CD14-positive monocyte (primary cell): ENCODE data around the gene DIS3L2. TPM values are rescaled to one million over a fixed set of nuclear protein-coding genes. Genes with fewer than 3 reads are reported as not detected.

Experiments used
- DNase-seq, 3 donors: peaks; one replicate each; pipeline ENCODE4 v3.0.0-alpha.2; 2011 to 2022
- H2AFZ ChIP-seq: 2 replicates; pipeline ENCODE4 v1.6.0; 2012; ENCODE audit warnings: mild to moderate bottlenecking, low read depth, low read length, inconsistent platforms; ENCODE audit not compliant: insufficient read depth, poor library complexity, severe bottlenecking
- H3K27ac ChIP-seq, 2 donors: 1 replicate in 1 of 2; 2 replicates in 1 of 2; pipeline ENCODE4 v1.5.1; 2012 to 2013; ENCODE audit warnings: low read length in 2 of 2, control low read depth in 1 of 2, inconsistent platforms in 1 of 2, low read depth in 1 of 2, mild to moderate bottlenecking in 1 of 2
- H3K27me3 ChIP-seq, 2 donors: one replicate each; pipeline versions ENCODE4 v1.6.0 to v1.6.1; 2011 to 2013; ENCODE audit warnings: low read length in 2 of 2; ENCODE audit not compliant: control insufficient read depth in 2 of 2, insufficient read depth in 2 of 2
- H3K36me3 ChIP-seq, 2 donors: replicated peaks in 1 of 2; 1 replicate in 1 of 2; 2 replicates in 1 of 2; pipeline versions ENCODE4 v1.5.1 to v1.6.1; 2012 to 2013; ENCODE audit warnings: low read length in 2 of 2, control low read depth in 1 of 2, inconsistent platforms in 1 of 2, mild to moderate bottlenecking in 1 of 2; ENCODE audit not compliant: insufficient read depth in 2 of 2, control insufficient read depth in 1 of 2
- H3K4me1 ChIP-seq, 2 donors: 1 replicate in 1 of 2; 2 replicates in 1 of 2; pipeline versions ENCODE4 v1.5.1 to v1.6.1; 2012 to 2013; ENCODE audit warnings: low read length in 2 of 2, control low read depth in 1 of 2, inconsistent platforms in 1 of 2, mild to moderate bottlenecking in 1 of 2, moderate library complexity in 1 of 2; ENCODE audit not compliant: insufficient read depth in 2 of 2, control insufficient read depth in 1 of 2
- H3K4me2 ChIP-seq: replicated peaks from 2 replicates; pipeline ENCODE3; 2012; ENCODE audit warnings: low read length, moderate library complexity, mild to moderate bottlenecking; ENCODE audit not compliant: poor library complexity, severe bottlenecking; ENCODE audit errors: extremely low read depth
- H3K4me3 ChIP-seq, 3 experiments: fragments of 200-600 bp in 1 of 3; sonication (generic) in 1 of 3; replicated peaks in 1 of 3; 1 replicate in 2 of 3; 2 replicates in 1 of 3; pipeline ENCODE4 v1.5.1; 2011 to 2013; ENCODE audit warnings: low read length in 3 of 3, mild to moderate bottlenecking in 3 of 3, control low read depth in 2 of 3, low read depth in 2 of 3, inconsistent platforms in 1 of 3, moderate library complexity in 1 of 3
- H3K79me2 ChIP-seq: 2 replicates; pipeline ENCODE4 v1.6.0; 2012; ENCODE audit warnings: mild to moderate bottlenecking, control low read depth, inconsistent platforms, low read length, moderate library complexity; ENCODE audit not compliant: insufficient read depth
- H3K9ac ChIP-seq: 2 replicates; pipeline ENCODE4 v1.6.0; 2017; ENCODE audit warnings: low read length, mild to moderate bottlenecking; ENCODE audit not compliant: insufficient read depth, poor library complexity, severe bottlenecking
- H3K9me3 ChIP-seq, 2 donors: replicated peaks in 1 of 2; 1 replicate in 1 of 2; 2 replicates in 1 of 2; pipeline versions ENCODE4 v1.5.1 to v1.6.1; 2012 to 2013; ENCODE audit warnings: low read length in 2 of 2, control low read depth in 1 of 2; ENCODE audit not compliant: control insufficient read depth in 1 of 2, insufficient read depth in 1 of 2
- H4K20me1 ChIP-seq: 2 replicates; pipeline ENCODE4 v1.6.0; 2012; ENCODE audit warnings: mild to moderate bottlenecking, low read length, control low read depth, moderate library complexity; ENCODE audit not compliant: insufficient read depth
- H3K27ac Mint-ChIP-seq, 7 donors: one replicate each; pipeline ENCODE4 v1.8.0; 2020; ENCODE audit warnings: mild to moderate bottlenecking in 7 of 7, mixed read lengths in 7 of 7, moderate library complexity in 6 of 7, inconsistent platforms in 2 of 7
- H3K27me3 Mint-ChIP-seq, 3 donors: one replicate each; pipeline ENCODE4 v1.8.0; 2021 to 2022; ENCODE audit warnings: low read depth in 3 of 3, mild to moderate bottlenecking in 3 of 3, mixed read lengths in 3 of 3, moderate library complexity in 3 of 3, inconsistent platforms in 1 of 3
- H3K36me3 Mint-ChIP-seq, 2 donors: one replicate each; pipeline ENCODE4 v1.8.0; 2020; ENCODE audit warnings: mixed read lengths in 2 of 2, inconsistent platforms in 1 of 2, mild to moderate bottlenecking in 1 of 2
- H3K4me1 Mint-ChIP-seq: one replicate; pipeline ENCODE4 v1.8.0; 2020; ENCODE audit warnings: mild to moderate bottlenecking, mixed read lengths
- H3K4me3 Mint-ChIP-seq, 2 donors: one replicate each; pipeline ENCODE4 v1.8.0; 2020; ENCODE audit warnings: mild to moderate bottlenecking in 2 of 2, mixed read lengths in 2 of 2, moderate library complexity in 1 of 2
- H3K9me3 Mint-ChIP-seq, 7 donors: one replicate each; pipeline ENCODE4 v1.8.0; 2020 to 2022; ENCODE audit warnings: mixed read lengths in 7 of 7, mild to moderate bottlenecking in 6 of 7, moderate library complexity in 6 of 7, inconsistent platforms in 2 of 7
- WGBS: methylation state at CpG from one replicate; pipeline ENCODE4 v1.1.5; 2013; ENCODE audit warnings: missing lambda C conversion rate; ENCODE audit not compliant: insufficient coverage; 5-methylcytosine and 5-hydroxymethylcytosine counted together
- intact Hi-C, 2 donors: fragments of 100-400 bp; cut with micrococcal nuclease; formaldehyde crosslinking; loops; one replicate each; pipeline versions ENCODE4 v1.15.0 to v1.15.1; 2023
- polyA plus RNA-seq, 3 donors: library from polyadenylated mRNA; depleted of rRNA in 1 of 3; unstranded in 2 of 3; stranded (reverse) in 1 of 3; fragments of 300-500 nt in 2 of 3; fragments of >200 nt in 1 of 3; fragmentation: Illumina TruSeq in 2 of 3; gene quantifications; 1 replicate in 2 of 3; 2 replicates in 1 of 3; pipeline ENCODE4 v1.2.3, GENCODE V29; 2012 to 2021
- TF ChIP-seq, protein P1 (sequence below): fragments of 200-600 bp; IDR thresholded peaks from one replicate; pipeline ENCODE4 v1.8.0; 2022; ENCODE audit warnings: antibody characterized with exemption, mild to moderate bottlenecking

Gene DIS3L2
- polyA plus RNA-seq, 3 donors: 6.0 to 21.7 (median 6.4) TPM

DNA sequence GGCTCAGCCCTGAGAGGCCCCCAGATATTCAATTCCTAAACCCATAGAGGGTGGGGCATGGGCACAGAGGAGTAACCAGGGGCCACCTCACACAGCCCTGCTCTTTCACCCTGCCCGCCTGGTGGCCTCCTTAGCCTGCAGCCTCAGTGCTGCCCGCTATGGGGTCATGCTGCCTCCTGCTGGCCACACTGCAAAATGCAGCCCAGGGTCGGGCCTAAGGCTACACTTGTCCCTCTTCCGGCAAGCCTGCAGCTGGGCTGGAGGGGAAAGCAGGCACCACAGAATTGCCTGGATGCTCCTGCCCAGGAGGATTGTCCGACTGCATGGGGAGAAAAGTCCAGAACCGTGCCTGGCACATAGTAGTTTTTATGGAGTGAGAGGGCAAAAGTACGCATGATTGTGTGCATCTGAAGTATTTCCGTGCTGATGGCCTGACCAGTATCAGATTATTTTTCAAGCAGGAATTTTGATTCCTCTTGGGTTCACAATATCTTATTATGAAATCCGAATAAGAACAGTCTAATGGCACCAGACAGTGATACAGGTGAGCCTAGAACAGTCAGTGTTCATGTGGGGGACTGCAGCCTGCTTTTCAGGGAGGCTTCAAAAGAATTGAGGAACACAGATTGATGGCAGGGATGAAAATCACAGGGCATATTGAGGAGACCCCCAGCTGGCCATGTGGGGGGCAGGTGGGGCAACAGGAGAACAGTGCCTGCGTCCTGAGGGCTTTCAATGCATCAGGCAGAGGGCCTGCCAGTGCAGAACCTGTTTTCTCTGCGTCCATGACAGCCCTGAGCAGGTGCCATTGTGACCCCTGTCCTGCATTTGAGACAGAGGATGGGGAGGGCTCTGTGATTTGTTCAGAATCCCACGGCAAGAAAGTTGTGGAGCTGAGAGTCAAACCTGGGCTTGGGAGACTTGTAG lies 365.9 kb downstream of the DIS3L2 start:
- Histone ChIP-seq H3K9me3 (no peaks in the 10 kb centered on the region), H3K9ac (no peak overlapping the region), H2AFZ (no peak overlapping the region), H3K36me3 (no peaks in the 10 kb centered on the region), H3K27ac (no peak overlapping the region), H3K4me1 (peaks cover 0 to 7% of the 10 kb centered on the region in 2 donors), H3K4me3 (no peak overlapping the region), H3K4me2 (no peak overlapping the region), H3K79me2 (no peaks in the 10 kb centered on the region), H4K20me1 (no peaks in the 10 kb centered on the region), H3K27me3 (no peaks in the 10 kb centered on the region)
- Mint-ChIP-seq H3K27ac (peak overlapping the region in 1 of 7 donors; percentile 50), H3K4me3 (no peak overlapping the region), H3K36me3 (peaks cover 0 to 3% of the 10 kb centered on the region in 2 donors), H3K9me3 (no peaks in the 10 kb centered on the region), H3K27me3 (peaks cover 0 to 1% (median 0%) of the 10 kb centered on the region in 3 donors), H3K4me1 (peaks cover 14% of the 10 kb centered on the region)
- intact Hi-C loops: loop anchor here (2.0 to 5.0 kb wide), 3 partner anchors 35 to 420 kb away; no protein-coding TSS in a partner anchor
- WGBS: 63% methylated on average over 11 of the region's 12 CpGs
- peak; percentile 69 to 75 (median 70) for DNase-seq
- TF ChIP-seq, protein P1, sequence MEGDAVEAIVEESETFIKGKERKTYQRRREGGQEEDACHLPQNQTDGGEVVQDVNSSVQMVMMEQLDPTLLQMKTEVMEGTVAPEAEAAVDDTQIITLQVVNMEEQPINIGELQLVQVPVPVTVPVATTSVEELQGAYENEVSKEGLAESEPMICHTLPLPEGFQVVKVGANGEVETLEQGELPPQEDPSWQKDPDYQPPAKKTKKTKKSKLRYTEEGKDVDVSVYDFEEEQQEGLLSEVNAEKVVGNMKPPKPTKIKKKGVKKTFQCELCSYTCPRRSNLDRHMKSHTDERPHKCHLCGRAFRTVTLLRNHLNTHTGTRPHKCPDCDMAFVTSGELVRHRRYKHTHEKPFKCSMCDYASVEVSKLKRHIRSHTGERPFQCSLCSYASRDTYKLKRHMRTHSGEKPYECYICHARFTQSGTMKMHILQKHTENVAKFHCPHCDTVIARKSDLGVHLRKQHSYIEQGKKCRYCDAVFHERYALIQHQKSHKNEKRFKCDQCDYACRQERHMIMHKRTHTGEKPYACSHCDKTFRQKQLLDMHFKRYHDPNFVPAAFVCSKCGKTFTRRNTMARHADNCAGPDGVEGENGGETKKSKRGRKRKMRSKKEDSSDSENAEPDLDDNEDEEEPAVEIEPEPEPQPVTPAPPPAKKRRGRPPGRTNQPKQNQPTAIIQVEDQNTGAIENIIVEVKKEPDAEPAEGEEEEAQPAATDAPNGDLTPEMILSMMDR: peak; percentile 92

DNA sequence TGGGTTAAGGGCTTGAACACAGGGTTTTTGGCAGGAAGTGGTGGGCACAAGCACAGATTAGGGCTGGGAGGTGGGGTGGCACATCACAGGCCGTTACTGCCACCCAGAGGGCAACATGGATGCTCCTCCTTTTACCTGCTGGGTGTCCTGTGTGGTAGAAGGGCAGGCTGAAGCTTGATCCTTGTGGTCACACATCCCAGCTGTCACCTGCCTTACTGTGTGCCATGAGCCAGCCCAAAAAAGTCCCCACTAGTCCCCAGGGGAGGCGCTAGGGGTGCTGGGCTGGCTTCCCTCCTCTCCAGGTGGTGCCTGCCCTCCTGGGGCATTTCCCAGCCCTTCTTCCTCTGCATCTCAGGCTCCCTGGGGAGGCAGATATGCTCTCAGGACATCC lies 366.5 kb downstream of the DIS3L2 start:
- Mint-ChIP-seq H3K9me3 (no peaks in the 10 kb centered on the region), H3K27ac (peak overlapping the region in 2 of 7 donors; percentile 50 to 57), H3K4me1 (peaks cover 13% of the 10 kb centered on the region), H3K4me3 (no peak overlapping the region), H3K27me3 (peaks cover 0 to 1% (median 0%) of the 10 kb centered on the region in 3 donors), H3K36me3 (peaks cover 0 to 3% of the 10 kb centered on the region in 2 donors)
- Histone ChIP-seq H3K4me3 (no peak overlapping the region), H3K36me3 (no peaks in the 10 kb centered on the region), H3K27ac (no peak overlapping the region), H3K27me3 (no peaks in the 10 kb centered on the region), H4K20me1 (no peaks in the 10 kb centered on the region), H3K9ac (no peak overlapping the region), H2AFZ (no peak overlapping the region), H3K9me3 (no peaks in the 10 kb centered on the region), H3K4me1 (peaks cover 0 to 7% of the 10 kb centered on the region in 2 donors), H3K4me2 (no peak overlapping the region), H3K79me2 (no peaks in the 10 kb centered on the region)
- WGBS: 93% methylated on average over 2 of the region's 2 CpGs
- TF ChIP-seq, protein P1: no peak
- DNase-seq: no peak
- intact Hi-C loops: loop anchor here (2.0 to 5.0 kb wide), 3 partner anchors 36 to 421 kb away; no protein-coding TSS in a partner anchor
